PC-3 (cell line): ENCODE results near the gene ANLN. TPM values are rescaled to one million over a fixed set of nuclear protein-coding genes. Genes with fewer than 3 reads are reported as not detected.

Experiments
- ATAC-seq: fragments of 200-7000 bp; cut with Tn5 transposase; 2 replicates; pipeline ENCODE4 v1.9.1; 2020; ENCODE audit warnings: mild to moderate bottlenecking, moderate library complexity
- BruUV-seq: library from RNA; stranded (reverse); fragments of 400-500 nt; replicated peaks from 2 replicates; lab custom pipeline; 2021; lab: Mats Ljungman, UMichigan
- CTCF ChIA-PET: fragments of 300-600 bp; sonication (Branson Sonifier 250); formaldehyde crosslinking; loops from one replicate; lab custom pipeline; 2022; ENCODE audit warnings: antibody characterized with exemption; lab: Charles Lee
- POLR2A ChIA-PET: fragments of 300-600 bp; sonication (Branson Sonifier 250); formaldehyde crosslinking; loops from one replicate; lab custom pipeline; 2022; ENCODE audit warnings: antibody characterized with exemption; ENCODE audit not compliant: unreplicated experiment; lab: Charles Lee
- DNase-seq: peaks from one replicate; pipeline ENCODE4 v3.0.0-alpha.2; 2015
- H2AFZ ChIP-seq: fragments of 300-600 bp; sonication (generic); 2 replicates; pipeline ENCODE4 v1.6.0; 2016; ENCODE audit warnings: antibody characterized with exemption, low read length
- H3F3A ChIP-seq: fragments of 300-600 bp; sonication (generic); one replicate; pipeline ENCODE4 v1.6.0; 2017; ENCODE audit warnings: antibody characterized with exemption, low read length, control low read depth, mild to moderate bottlenecking; ENCODE audit not compliant: unreplicated experiment
- H3K27ac ChIP-seq: fragments of 300-600 bp; sonication (generic); 2 replicates; pipeline ENCODE4 v1.5.1; 2016; ENCODE audit warnings: mild to moderate bottlenecking, low read length
- H3K27me3 ChIP-seq: fragments of 300-600 bp; sonication (generic); 2 replicates; pipeline ENCODE4 v1.6.1; 2016; ENCODE audit warnings: low read length, mixed read lengths
- H3K36me3 ChIP-seq: fragments of 300-600 bp; sonication (generic); 2 replicates; pipeline ENCODE4 v1.6.1; 2016; ENCODE audit warnings: low read depth, mixed run types, low read length, mixed read lengths
- H3K4me1 ChIP-seq: fragments of 300-600 bp; sonication (generic); 2 replicates; pipeline ENCODE4 v1.5.1; 2016; ENCODE audit warnings: low read length; ENCODE audit not compliant: insufficient read depth
- H3K4me2 ChIP-seq: fragments of 300-600 bp; sonication (generic); 2 replicates; pipeline ENCODE4 v1.6.0; 2016; ENCODE audit warnings: low read length
- H3K4me3 ChIP-seq: fragments of 300-600 bp; sonication (generic); 2 replicates; pipeline ENCODE4 v1.5.1; 2016; ENCODE audit warnings: mild to moderate bottlenecking, low read length, mixed read lengths
- H3K79me2 ChIP-seq: fragments of 300-600 bp; sonication (generic); 2 replicates; pipeline ENCODE4 v1.6.1; 2017; ENCODE audit warnings: low read length, mixed read lengths
- H3K9ac ChIP-seq: fragments of 300-600 bp; sonication (generic); 2 replicates; pipeline ENCODE4 v1.6.0; 2016; ENCODE audit warnings: mild to moderate bottlenecking, low read length
- H3K9me2 ChIP-seq: fragments of 300-600 bp; sonication (generic); replicated peaks from 2 replicates; pipeline ENCODE4 v1.6.1; 2016; ENCODE audit warnings: mixed run types, low read length, mixed read lengths
- H3K9me3 ChIP-seq: fragments of 300-600 bp; sonication (generic); 2 replicates; pipeline ENCODE4 v1.6.1; 2016; ENCODE audit warnings: low read length, mixed read lengths
- H4K20me1 ChIP-seq: fragments of 300-600 bp; sonication (generic); 2 replicates; pipeline ENCODE4 v1.6.1; 2016; ENCODE audit warnings: low read length, mixed read lengths
- CTCF ChIP-seq: fragments of 300-600 bp; sonication (generic); conservative IDR thresholded peaks from 2 replicates; pipeline ENCODE4 v1.5.1; 2017; ENCODE audit warnings: antibody characterized with exemption, low read depth, mild to moderate bottlenecking, low read length
- EZH2 ChIP-seq: fragments of 300-600 bp; sonication (generic); IDR thresholded peaks from one replicate; pipeline ENCODE4 v1.6.1; 2017; ENCODE audit warnings: antibody characterized with exemption, mild to moderate bottlenecking, low read length; ENCODE audit not compliant: unreplicated experiment
- EZH2phosphoT487 ChIP-seq: fragments of 300-600 bp; sonication (generic); IDR thresholded peaks from 2 replicates; pipeline ENCODE4 v1.6.1; 2018; ENCODE audit warnings: mild to moderate bottlenecking, antibody characterized with exemption, low read length, borderline replicate concordance
- intact Hi-C: fragments of 100-400 bp; cut with micrococcal nuclease; formaldehyde crosslinking; loops from 2 replicates; pipeline ENCODE4 v1.9.0; 2023
- total RNA-seq: library from RNA; depleted of rRNA; stranded (reverse); fragments of >200 nt; gene quantifications from 2 replicates; pipeline ENCODE4 v1.2.3, GENCODE V29; 2014

ANLN gene
- total RNA-seq, 1 experiment from 2014 or later: 110 TPM

- no peaks in the 10 kb centered on the region for H3K9me3 ChIP-seq
- H3K4me3 ChIP-seq: peak overlapping the region; percentile 79
- ChIA-PET CTCF (interaction anchor here (0.7 kb wide), 2 partner anchors 47 to 1402 kb away, joined by 4 to 6 read pairs; no protein-coding TSS in a partner anchor), POLR2A (interaction anchor here (0.5 to 0.7 kb wide), 4 partner anchors 19 to 687 kb away, joined by 3 to 5 read pairs (median 4); no protein-coding TSS in a partner anchor)
- no TSS peak for BruUV-seq
- TF ChIP-seq CTCF: peak; percentile 75
- no peak for TF ChIP-seq EZH2phosphoT487
- TF ChIP-seq EZH2: no peak
- no peaks in the 10 kb centered on the region for H3K79me2 ChIP-seq
- H3K27me3 ChIP-seq: no peaks in the 10 kb centered on the region
- peak overlapping the region; percentile 72 for H3K4me2 ChIP-seq
- intact Hi-C loops: loop anchor here (1.0 to 2.0 kb wide), 2 partner anchors 22 to 25 kb away; partner anchors contain the start of gene ANLN
- H3K27ac ChIP-seq: no peak overlapping the region
- no peaks in the 10 kb centered on the region for H3F3A ChIP-seq
- peak overlapping the region; percentile 97 for H2AFZ ChIP-seq
- H3K36me3 ChIP-seq: no peaks in the 10 kb centered on the region
- H3K4me1 ChIP-seq: 0 out of 2 replicates have a peak, but pooled peaks cover 4% of the 10 kb centered on the region
- peak; percentile 92 for ATAC-seq
- peak overlapping the region; percentile 63 for H3K9ac ChIP-seq
- no peaks in the 10 kb centered on the region for H4K20me1 ChIP-seq
- no peaks in the 10 kb centered on the region for H3K9me2 ChIP-seq
- peak; percentile 92 for DNase-seq
Observed at GRCh38 chr7:36366718-36367560, 22.7 kb upstream of the ANLN start.

- no peaks in the 10 kb centered on the region for H3K27me3 ChIP-seq
- H4K20me1 ChIP-seq: no peaks in the 10 kb centered on the region
- H3K4me1 ChIP-seq: 0 out of 2 replicates have a peak, but pooled peaks cover 4% of the 10 kb centered on the region
- BruUV-seq: no TSS peak
- peak overlapping the region; percentile 72 for H3K4me2 ChIP-seq
- CTCF ChIA-PET: interaction anchor here (0.7 kb wide), 1 partner anchor 1402 kb away, joined by 6 read pairs; no protein-coding TSS in a partner anchor
- no peak for TF ChIP-seq CTCF
- no peak for TF ChIP-seq EZH2
- no peak for TF ChIP-seq EZH2phosphoT487
- H3K9ac ChIP-seq: peak overlapping the region; percentile 63; the same call in 1 of the 2 replicates
- peak overlapping the region; percentile 79 for H3K4me3 ChIP-seq
- ATAC-seq: peak; percentile 37
- no peaks in the 10 kb centered on the region for H3K79me2 ChIP-seq
- no peaks in the 10 kb centered on the region for H3K9me2 ChIP-seq
- H3F3A ChIP-seq: no peaks in the 10 kb centered on the region
- peak overlapping the region; percentile 97 for H2AFZ ChIP-seq
- POLR2A ChIA-PET: interaction anchor here (0.5 to 0.7 kb wide), 4 partner anchors 18 to 687 kb away, joined by 3 to 5 read pairs (median 4); no protein-coding TSS in a partner anchor
- no peaks in the 10 kb centered on the region for H3K9me3 ChIP-seq
- H3K27ac ChIP-seq: no peak overlapping the region
- DNase-seq: peak; percentile 10
- no peaks in the 10 kb centered on the region for H3K36me3 ChIP-seq
- intact Hi-C loops: loop anchor here (1.0 to 2.0 kb wide), 2 partner anchors 21 to 25 kb away; partner anchors contain the start of gene ANLN
Observed at GRCh38 chr7:36367561-36368077, 22.0 kb upstream of the ANLN start.
